ENCODE results near the gene UQCC2.

Gene UQCC2

GRCh38 chr6:33711140-33712129, at the start of gene UQCC2:
Gene UQCC2, minus strand, starts transcription at chr6:33711700. Its CDS starts 14 bp downstream, at chr6:33711686.
- DNase-seq (ENCODE audit: low read depth): peak; percentile 96

GRCh38 chr6:33759887-33760629, 48.6 kb upstream of the UQCC2 start:
- no peak for DNase-seq (ENCODE audit: low read depth)

- no peak for DNase-seq (ENCODE audit: low read depth)
These were observed 47.3 kb upstream of the UQCC2 start for GRCh38 chr6:33758815-33759216.

GRCh38 chr6:33757906-33758305, 46.4 kb upstream of the UQCC2 start:
- no peak for DNase-seq (ENCODE audit: low read depth)

- DNase-seq (ENCODE audit: low read depth): no peak
These were observed 45.6 kb upstream of the UQCC2 start for GRCh38 chr6:33757113-33757512.

- no peak for DNase-seq (ENCODE audit: low read depth)
These were observed 44.9 kb upstream of the UQCC2 start for GRCh38 chr6:33756211-33756954.

GRCh38 chr6:33755070-33755869, 43.8 kb upstream of the UQCC2 start:
- no peak for DNase-seq (ENCODE audit: low read depth)

- no peak for DNase-seq (ENCODE audit: low read depth)
These were observed 42.7 kb upstream of the UQCC2 start for GRCh38 chr6:33754222-33754621.

GRCh38 chr6:33752646-33753015, 41.1 kb upstream of the UQCC2 start:
- DNase-seq (ENCODE audit: low read depth): no peak

- DNase-seq (ENCODE audit: low read depth): no peak
These were observed 40.5 kb upstream of the UQCC2 start for GRCh38 chr6:33751771-33752645.

GRCh38 chr6:33750244-33750991, 38.9 kb upstream of the UQCC2 start:
- DNase-seq (ENCODE audit: low read depth): no peak

- no peak for DNase-seq (ENCODE audit: low read depth)
These were observed 37.9 kb upstream of the UQCC2 start for GRCh38 chr6:33749401-33749800.

- no peak for DNase-seq (ENCODE audit: low read depth)
These were observed 37.3 kb upstream of the UQCC2 start for GRCh38 chr6:33748841-33749240.

- no peak for DNase-seq (ENCODE audit: low read depth)
These were observed 36.3 kb upstream of the UQCC2 start for GRCh38 chr6:33747823-33748222.

- DNase-seq (ENCODE audit: low read depth): no peak
These were observed 35.2 kb upstream of the UQCC2 start, which contains the start of gene IP6K3 for GRCh38 chr6:33746651-33747100. Gene IP6K3, minus strand, starts transcription at chr6:33746905. Its CDS starts 11,429 bp downstream, at chr6:33735476.

- no peak for DNase-seq (ENCODE audit: low read depth)
These were observed 34.6 kb upstream of the UQCC2 start for GRCh38 chr6:33746036-33746600.

GRCh38 chr6:33745548-33745947, 34.0 kb upstream of the UQCC2 start:
- DNase-seq (ENCODE audit: low read depth): no peak

- no peak for DNase-seq (ENCODE audit: low read depth)
These were observed 33.5 kb upstream of the UQCC2 start for GRCh38 chr6:33744895-33745546.

Measured in activated gamma-delta T cell treated with anti-CD3 and anti-CD28 coated beads, Interleukin-2, amount 50 U/mL, for 16 hours (primary cell).